CD14-positive monocyte (primary cell): ENCODE measurements around the gene SPAG16. TPM values are rescaled to one million over a fixed set of nuclear protein-coding genes. Genes with fewer than 3 reads are reported as not detected.

Experiments
- DNase-seq, 3 donors: peaks; one replicate each; pipeline ENCODE4 v3.0.0-alpha.2; 2011 to 2022
- H2AFZ ChIP-seq: 2 replicates; pipeline ENCODE4 v1.6.0; 2012; ENCODE audit warnings: mild to moderate bottlenecking, low read depth, low read length, inconsistent platforms; ENCODE audit not compliant: insufficient read depth, poor library complexity, severe bottlenecking
- H3K27ac ChIP-seq, 2 donors: 1 replicate in 1 of 2; 2 replicates in 1 of 2; pipeline ENCODE4 v1.5.1; 2012 to 2013; ENCODE audit warnings: low read length in 2 of 2, control low read depth in 1 of 2, inconsistent platforms in 1 of 2, low read depth in 1 of 2, mild to moderate bottlenecking in 1 of 2
- H3K27me3 ChIP-seq, 2 donors: one replicate each; pipeline versions ENCODE4 v1.6.0 to v1.6.1; 2011 to 2013; ENCODE audit warnings: low read length in 2 of 2; ENCODE audit not compliant: control insufficient read depth in 2 of 2, insufficient read depth in 2 of 2
- H3K36me3 ChIP-seq, 2 donors: replicated peaks in 1 of 2; 1 replicate in 1 of 2; 2 replicates in 1 of 2; pipeline versions ENCODE4 v1.5.1 to v1.6.1; 2012 to 2013; ENCODE audit warnings: low read length in 2 of 2, control low read depth in 1 of 2, inconsistent platforms in 1 of 2, mild to moderate bottlenecking in 1 of 2; ENCODE audit not compliant: insufficient read depth in 2 of 2, control insufficient read depth in 1 of 2
- H3K4me1 ChIP-seq, 2 donors: 1 replicate in 1 of 2; 2 replicates in 1 of 2; pipeline versions ENCODE4 v1.5.1 to v1.6.1; 2012 to 2013; ENCODE audit warnings: low read length in 2 of 2, control low read depth in 1 of 2, inconsistent platforms in 1 of 2, mild to moderate bottlenecking in 1 of 2, moderate library complexity in 1 of 2; ENCODE audit not compliant: insufficient read depth in 2 of 2, control insufficient read depth in 1 of 2
- H3K4me2 ChIP-seq: replicated peaks from 2 replicates; pipeline ENCODE3; 2012; ENCODE audit warnings: low read length, moderate library complexity, mild to moderate bottlenecking; ENCODE audit not compliant: poor library complexity, severe bottlenecking; ENCODE audit errors: extremely low read depth
- H3K4me3 ChIP-seq, 3 experiments: fragments of 200-600 bp in 1 of 3; sonication (generic) in 1 of 3; replicated peaks in 1 of 3; 1 replicate in 2 of 3; 2 replicates in 1 of 3; pipeline ENCODE4 v1.5.1; 2011 to 2013; ENCODE audit warnings: low read length in 3 of 3, mild to moderate bottlenecking in 3 of 3, control low read depth in 2 of 3, low read depth in 2 of 3, inconsistent platforms in 1 of 3, moderate library complexity in 1 of 3
- H3K79me2 ChIP-seq: 2 replicates; pipeline ENCODE4 v1.6.0; 2012; ENCODE audit warnings: mild to moderate bottlenecking, control low read depth, inconsistent platforms, low read length, moderate library complexity; ENCODE audit not compliant: insufficient read depth
- H3K9ac ChIP-seq: 2 replicates; pipeline ENCODE4 v1.6.0; 2017; ENCODE audit warnings: low read length, mild to moderate bottlenecking; ENCODE audit not compliant: insufficient read depth, poor library complexity, severe bottlenecking
- H3K9me3 ChIP-seq, 2 donors: replicated peaks in 1 of 2; 1 replicate in 1 of 2; 2 replicates in 1 of 2; pipeline versions ENCODE4 v1.5.1 to v1.6.1; 2012 to 2013; ENCODE audit warnings: low read length in 2 of 2, control low read depth in 1 of 2; ENCODE audit not compliant: control insufficient read depth in 1 of 2, insufficient read depth in 1 of 2
- H4K20me1 ChIP-seq: 2 replicates; pipeline ENCODE4 v1.6.0; 2012; ENCODE audit warnings: mild to moderate bottlenecking, low read length, control low read depth, moderate library complexity; ENCODE audit not compliant: insufficient read depth
- H3K27ac Mint-ChIP-seq, 7 donors: one replicate each; pipeline ENCODE4 v1.8.0; 2020; ENCODE audit warnings: mild to moderate bottlenecking in 7 of 7, mixed read lengths in 7 of 7, moderate library complexity in 6 of 7, inconsistent platforms in 2 of 7
- H3K27me3 Mint-ChIP-seq, 3 donors: one replicate each; pipeline ENCODE4 v1.8.0; 2021 to 2022; ENCODE audit warnings: low read depth in 3 of 3, mild to moderate bottlenecking in 3 of 3, mixed read lengths in 3 of 3, moderate library complexity in 3 of 3, inconsistent platforms in 1 of 3
- H3K36me3 Mint-ChIP-seq, 2 donors: one replicate each; pipeline ENCODE4 v1.8.0; 2020; ENCODE audit warnings: mixed read lengths in 2 of 2, inconsistent platforms in 1 of 2, mild to moderate bottlenecking in 1 of 2
- H3K4me1 Mint-ChIP-seq: one replicate; pipeline ENCODE4 v1.8.0; 2020; ENCODE audit warnings: mild to moderate bottlenecking, mixed read lengths
- H3K4me3 Mint-ChIP-seq, 2 donors: one replicate each; pipeline ENCODE4 v1.8.0; 2020; ENCODE audit warnings: mild to moderate bottlenecking in 2 of 2, mixed read lengths in 2 of 2, moderate library complexity in 1 of 2
- H3K9me3 Mint-ChIP-seq, 7 donors: one replicate each; pipeline ENCODE4 v1.8.0; 2020 to 2022; ENCODE audit warnings: mixed read lengths in 7 of 7, mild to moderate bottlenecking in 6 of 7, moderate library complexity in 6 of 7, inconsistent platforms in 2 of 7
- CTCF ChIP-seq: fragments of 200-600 bp; IDR thresholded peaks from one replicate; pipeline ENCODE4 v1.8.0; 2022; ENCODE audit warnings: antibody characterized with exemption, mild to moderate bottlenecking
- WGBS: methylation state at CpG from one replicate; pipeline ENCODE4 v1.1.5; 2013; ENCODE audit warnings: missing lambda C conversion rate; ENCODE audit not compliant: insufficient coverage; 5-methylcytosine and 5-hydroxymethylcytosine counted together
- intact Hi-C, 2 donors: fragments of 100-400 bp; cut with micrococcal nuclease; formaldehyde crosslinking; loops; one replicate each; pipeline versions ENCODE4 v1.15.0 to v1.15.1; 2023
- polyA plus RNA-seq, 3 donors: library from polyadenylated mRNA; depleted of rRNA in 1 of 3; unstranded in 2 of 3; stranded (reverse) in 1 of 3; fragments of 300-500 nt in 2 of 3; fragments of >200 nt in 1 of 3; fragmentation: Illumina TruSeq in 2 of 3; gene quantifications; 1 replicate in 2 of 3; 2 replicates in 1 of 3; pipeline ENCODE4 v1.2.3, GENCODE V29; 2012 to 2021

Gene SPAG16
- polyA plus RNA-seq, 3 donors = 0.12 to 0.30 TPM; not detected in 1

GRCh38 chr2:213420828-213421385, 136.6 kb downstream of the SPAG16 start:
- Histone ChIP-seq H3K9me3 (peaks cover 15 to 17% of the 10 kb centered on the region in 2 donors), H4K20me1 (no peaks in the 10 kb centered on the region), H3K27ac (no peak overlapping the region), H2AFZ (no peak overlapping the region), H3K4me1 (no peaks in the 10 kb centered on the region), H3K9ac (no peak overlapping the region), H3K36me3 (no peaks in the 10 kb centered on the region), H3K79me2 (no peaks in the 10 kb centered on the region), H3K4me3 (no peak overlapping the region), H3K27me3 (no peaks in the 10 kb centered on the region), H3K4me2 (no peak overlapping the region)
- no peak overlapping the region for H3K27ac Mint-ChIP-seq
- 85% methylated on average over 2 of the region's 5 CpGs for WGBS
- DNase-seq = no peak
- no peak for TF ChIP-seq CTCF
- H3K27me3 Mint-ChIP-seq = no peaks in the 10 kb centered on the region
- H3K36me3 Mint-ChIP-seq = no peaks in the 10 kb centered on the region
- no peak overlapping the region for H3K4me3 Mint-ChIP-seq
- intact Hi-C loops = no loop called here
- H3K9me3 Mint-ChIP-seq = peaks cover 2 to 14% (median 10%) of the 10 kb centered on the region in 7 donors
- H3K4me1 Mint-ChIP-seq = no peaks in the 10 kb centered on the region

GRCh38 chr2:213422211-213422610, 137.9 kb downstream of the SPAG16 start:
- Histone ChIP-seq H3K9me3 (peaks cover 15 to 17% of the 10 kb centered on the region in 2 donors), H3K4me2 (no peak overlapping the region), H3K4me1 (no peaks in the 10 kb centered on the region), H3K79me2 (no peaks in the 10 kb centered on the region), H3K4me3 (no peak overlapping the region), H3K27ac (no peak overlapping the region), H3K9ac (no peak overlapping the region), H4K20me1 (no peaks in the 10 kb centered on the region), H3K36me3 (no peaks in the 10 kb centered on the region), H3K27me3 (no peaks in the 10 kb centered on the region), H2AFZ (no peak overlapping the region)
- intact Hi-C loops = no loop called here
- Mint-ChIP-seq H3K36me3 (no peaks in the 10 kb centered on the region), H3K27ac (no peak overlapping the region), H3K4me1 (no peaks in the 10 kb centered on the region), H3K9me3 (peaks cover 2 to 14% (median 10%) of the 10 kb centered on the region in 7 donors), H3K27me3 (no peaks in the 10 kb centered on the region), H3K4me3 (no peak overlapping the region)
- TF ChIP-seq CTCF = no peak
- DNase-seq = no peak
- WGBS = 100% methylated on average over 1 of the region's 2 CpGs
